ENCODE results near the gene GPLD1. TPM values are rescaled to one million over a fixed set of nuclear protein-coding genes. Genes with fewer than 3 reads are reported as not detected.

Gene GPLD1
- total and polyA plus RNA-seq, 2 donors (not counting 1 experiment from before 2014, with no cell fraction given) = under 0.01 to 0.07 TPM

GRCh38 chr6:24481449-24481848 is 7.9 kb downstream of the GPLD1 start:
- H3K9me3 ChIP-seq (ENCODE audit: control insufficient read depth, insufficient read depth, low read depth, low read length) = no peaks in the 10 kb centered on the region
- no peaks in the 10 kb centered on the region for H3K27me3 ChIP-seq (ENCODE audit: control insufficient read depth, insufficient read depth, low read length)
- no peaks in the 10 kb centered on the region for H3K4me1 ChIP-seq (ENCODE audit: control insufficient read depth, extremely low read depth, insufficient read depth, low read length)
- no peaks in the 10 kb centered on the region for H4K20me1 ChIP-seq (ENCODE audit: control insufficient read depth, extremely low read depth, insufficient read depth, low read length)
- H3K4me3 ChIP-seq (replicated peaks in 1 of 4; ENCODE audit: control extremely low read depth in 1 of 4, insufficient read depth in 1 of 4, low read depth in 3 of 4, low read length in 4 of 4) = no peak overlapping the region
- no peak overlapping the region for H2AFZ ChIP-seq (ENCODE audit: low read length)
- no peak overlapping the region for H3K27ac ChIP-seq (ENCODE audit: insufficient read depth, low read length)
- no peak overlapping the region for H3K9ac ChIP-seq (ENCODE audit: insufficient read depth, low read length)
- H3K4me2 ChIP-seq (ENCODE audit: extremely low read depth, insufficient read depth, low read length) = no peak overlapping the region
- no peaks in the 10 kb centered on the region for H3K79me2 ChIP-seq (ENCODE audit: control insufficient read depth, insufficient read depth, low read length)
- TF ChIP-seq CTCF (conservative IDR thresholded peaks at IDR 0.05 in 1 of 2, IDR thresholded peaks at IDR 0.05 in 1 of 2; ENCODE audit: low read depth in 1 of 2, low read length in 2 of 2) (no peak), EZH2 (IDR thresholded peaks at IDR 0.05; ENCODE audit: low read length, missing control alignments) (no peak)
- DNase-seq (ENCODE audit: low read depth in 2 of 2) = no peak
- H3K36me3 ChIP-seq (ENCODE audit: control insufficient read depth, insufficient read depth, low read length) = no peaks in the 10 kb centered on the region

- no peak overlapping the region for H3K4me2 ChIP-seq (ENCODE audit: extremely low read depth, insufficient read depth, low read length)
- H3K27ac ChIP-seq (ENCODE audit: insufficient read depth, low read length) = no peak overlapping the region
- H3K9ac ChIP-seq (ENCODE audit: insufficient read depth, low read length) = no peak overlapping the region
- H3K27me3 ChIP-seq (ENCODE audit: control insufficient read depth, insufficient read depth, low read length) = no peaks in the 10 kb centered on the region
- no peaks in the 10 kb centered on the region for H3K79me2 ChIP-seq (ENCODE audit: control insufficient read depth, insufficient read depth, low read length)
- no peaks in the 10 kb centered on the region for H3K4me1 ChIP-seq (ENCODE audit: control insufficient read depth, extremely low read depth, insufficient read depth, low read length)
- TF ChIP-seq EZH2 (IDR thresholded peaks at IDR 0.05; ENCODE audit: low read length, missing control alignments) (no peak), CTCF (conservative IDR thresholded peaks at IDR 0.05 in 1 of 2, IDR thresholded peaks at IDR 0.05 in 1 of 2; ENCODE audit: low read depth in 1 of 2, low read length in 2 of 2) (no peak)
- H4K20me1 ChIP-seq (ENCODE audit: control insufficient read depth, extremely low read depth, insufficient read depth, low read length) = no peaks in the 10 kb centered on the region
- H2AFZ ChIP-seq (ENCODE audit: low read length) = no peak overlapping the region
- no peaks in the 10 kb centered on the region for H3K36me3 ChIP-seq (ENCODE audit: control insufficient read depth, insufficient read depth, low read length)
- no peak for DNase-seq (ENCODE audit: low read depth in 2 of 2)
- H3K9me3 ChIP-seq (ENCODE audit: control insufficient read depth, insufficient read depth, low read depth, low read length) = no peaks in the 10 kb centered on the region
- H3K4me3 ChIP-seq (replicated peaks in 1 of 4; ENCODE audit: control extremely low read depth in 1 of 4, insufficient read depth in 1 of 4, low read depth in 3 of 4, low read length in 4 of 4) = no peak overlapping the region
Observed at GRCh38 chr6:24480705-24481104, 8.7 kb downstream of the GPLD1 start.

GRCh38 chr6:24478903-24479302 is 10.5 kb downstream of the GPLD1 start:
- Histone ChIP-seq H3K79me2 (ENCODE audit: control insufficient read depth, insufficient read depth, low read length) (no peaks in the 10 kb centered on the region), H3K27me3 (ENCODE audit: control insufficient read depth, insufficient read depth, low read length) (no peaks in the 10 kb centered on the region), H3K9me3 (ENCODE audit: control insufficient read depth, insufficient read depth, low read depth, low read length) (no peaks in the 10 kb centered on the region), H3K4me1 (ENCODE audit: control insufficient read depth, extremely low read depth, insufficient read depth, low read length) (no peaks in the 10 kb centered on the region), H3K27ac (ENCODE audit: insufficient read depth, low read length) (no peak overlapping the region), H3K4me2 (ENCODE audit: extremely low read depth, insufficient read depth, low read length) (no peak overlapping the region), H2AFZ (ENCODE audit: low read length) (no peak overlapping the region), H3K9ac (ENCODE audit: insufficient read depth, low read length) (no peak overlapping the region), H3K36me3 (ENCODE audit: control insufficient read depth, insufficient read depth, low read length) (no peaks in the 10 kb centered on the region), H4K20me1 (ENCODE audit: control insufficient read depth, extremely low read depth, insufficient read depth, low read length) (no peaks in the 10 kb centered on the region), H3K4me3 (replicated peaks in 1 of 4; ENCODE audit: control extremely low read depth in 1 of 4, insufficient read depth in 1 of 4, low read depth in 3 of 4, low read length in 4 of 4) (no peak overlapping the region)
- TF ChIP-seq CTCF (conservative IDR thresholded peaks at IDR 0.05 in 1 of 2, IDR thresholded peaks at IDR 0.05 in 1 of 2; ENCODE audit: low read depth in 1 of 2, low read length in 2 of 2) (no peak), EZH2 (IDR thresholded peaks at IDR 0.05; ENCODE audit: low read length, missing control alignments) (no peak)
- no peak for DNase-seq (ENCODE audit: low read depth in 2 of 2)
